ENCODE results near the gene FECH. TPM values are rescaled to one million over a fixed set of nuclear protein-coding genes. Genes with fewer than 3 reads are reported as not detected.

Gene FECH
- total and polyA plus RNA-seq, 10 of the 15 experiments (the other 5 are each of a cell fraction or from before 2014, with no cell fraction given): 9.9 to 50.0 (median 30.1) TPM

DNA sequence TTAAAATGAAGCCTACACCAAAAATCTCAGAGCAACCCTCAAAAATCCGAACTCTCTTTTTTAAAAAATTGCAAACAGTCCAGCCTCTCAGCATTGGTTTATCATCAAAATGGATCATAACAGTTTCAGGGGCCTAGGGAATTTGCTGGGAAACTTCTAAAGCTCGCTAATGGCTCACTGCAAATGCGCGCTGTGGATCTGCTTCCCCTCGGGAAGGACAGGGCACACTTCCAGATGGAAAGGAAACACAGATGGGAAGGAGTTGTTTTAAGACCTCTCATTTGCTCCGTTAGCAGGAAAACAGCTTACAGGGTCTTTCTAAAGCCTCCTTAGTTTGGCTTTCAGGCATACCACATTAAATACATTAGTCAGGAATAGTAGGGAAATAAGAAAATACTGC, 27.2 kb downstream of the FECH start:
- 82% methylated on average over 6 of the region's 6 CpGs for WGBS (ENCODE audit: insufficient coverage, insufficient replicate concordance, low lambda C conversion rate, missing lambda C conversion rate)
- Histone ChIP-seq H3K9me3 (replicated peaks; ENCODE audit: control insufficient read depth, insufficient read depth, low read length) (no peaks in the 10 kb centered on the region), H3K27me3 (replicated peaks in 1 of 2; ENCODE audit: control insufficient read depth in 2 of 2, insufficient read depth in 2 of 2, low read length in 1 of 2) (no peaks in the 10 kb centered on the region), H3K79me2 (ENCODE audit: control insufficient read depth, insufficient read depth, low read length) (no peaks in the 10 kb centered on the region), H3K27ac (ENCODE audit: control insufficient read depth, insufficient read depth) (no peak overlapping the region), H2AFZ (ENCODE audit: control insufficient read depth, low read depth, low read length) (no peak overlapping the region), H3K36me3 (ENCODE audit: control insufficient read depth in 2 of 2, insufficient read depth in 2 of 2, low read length in 1 of 2) (peaks cover 0 to 11% of the 10 kb centered on the region in 2 experiments; a peak in 2 of 4 replicates), H3K4me1 (ENCODE audit: control insufficient read depth, insufficient read depth, low read length) (no peaks in the 10 kb centered on the region), H3K4me2 (ENCODE audit: control insufficient read depth, insufficient read depth) (no peak overlapping the region), H3K9ac (ENCODE audit: control insufficient read depth, insufficient read depth, low read length) (no peak overlapping the region), H3K4me3 (no peak overlapping the region), H4K20me1 (ENCODE audit: control insufficient read depth, insufficient read depth) (no peaks in the 10 kb centered on the region)
- POLR2A ChIA-PET: no interaction called here
- RAD21 ChIA-PET (ENCODE audit: unreplicated experiment): interaction anchor here (0.6 kb wide), 1 partner anchor 753 kb away, joined by 3 read pairs; no protein-coding TSS in a partner anchor
- in situ Hi-C loops (cut with MboI): loop anchor here (5.0 kb wide), 1 partner anchor 687 kb away; no protein-coding TSS in a partner anchor
- DNase-seq (ENCODE audit: low read depth, low spot score): no peak
- SMC1A ChIA-PET (ENCODE audit: uncharacterized antibody, unreplicated experiment): interaction anchor here (0.6 to 1.4 kb wide), 8 partner anchors 11 to 1502 kb away, joined by 3 to 7 read pairs (median 3); no protein-coding TSS in a partner anchor
- no peak for ATAC-seq
- intact Hi-C loops (cut with micrococcal nuclease; ENCODE audit: unreplicated experiment): no loop called here
- FAIRE-seq: no peak
- TF ChIP-seq NBN (IDR thresholded peaks at IDR 0.05): no peak
- no peak for TF ChIP-seq NRF1 (conservative IDR thresholded peaks at IDR 0.05; ENCODE audit: low read depth, low read length)
- no peak for TF ChIP-seq KLF5 (IDR thresholded peaks at IDR 0.05; ENCODE audit: partially characterized antibody)
- TF ChIP-seq, protein P1, sequence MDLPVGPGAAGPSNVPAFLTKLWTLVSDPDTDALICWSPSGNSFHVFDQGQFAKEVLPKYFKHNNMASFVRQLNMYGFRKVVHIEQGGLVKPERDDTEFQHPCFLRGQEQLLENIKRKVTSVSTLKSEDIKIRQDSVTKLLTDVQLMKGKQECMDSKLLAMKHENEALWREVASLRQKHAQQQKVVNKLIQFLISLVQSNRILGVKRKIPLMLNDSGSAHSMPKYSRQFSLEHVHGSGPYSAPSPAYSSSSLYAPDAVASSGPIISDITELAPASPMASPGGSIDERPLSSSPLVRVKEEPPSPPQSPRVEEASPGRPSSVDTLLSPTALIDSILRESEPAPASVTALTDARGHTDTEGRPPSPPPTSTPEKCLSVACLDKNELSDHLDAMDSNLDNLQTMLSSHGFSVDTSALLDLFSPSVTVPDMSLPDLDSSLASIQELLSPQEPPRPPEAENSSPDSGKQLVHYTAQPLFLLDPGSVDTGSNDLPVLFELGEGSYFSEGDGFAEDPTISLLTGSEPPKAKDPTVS (IDR thresholded peaks at IDR 0.05; ENCODE audit: low read depth, low read length): no peak
- no peak for TF ChIP-seq SREBF1 (IDR thresholded peaks at IDR 0.05; ENCODE audit: low read length)
- no peak for TF ChIP-seq FOXM1 (IDR thresholded peaks at IDR 0.05; ENCODE audit: low read depth, low read length)
- TF ChIP-seq, protein P2, sequence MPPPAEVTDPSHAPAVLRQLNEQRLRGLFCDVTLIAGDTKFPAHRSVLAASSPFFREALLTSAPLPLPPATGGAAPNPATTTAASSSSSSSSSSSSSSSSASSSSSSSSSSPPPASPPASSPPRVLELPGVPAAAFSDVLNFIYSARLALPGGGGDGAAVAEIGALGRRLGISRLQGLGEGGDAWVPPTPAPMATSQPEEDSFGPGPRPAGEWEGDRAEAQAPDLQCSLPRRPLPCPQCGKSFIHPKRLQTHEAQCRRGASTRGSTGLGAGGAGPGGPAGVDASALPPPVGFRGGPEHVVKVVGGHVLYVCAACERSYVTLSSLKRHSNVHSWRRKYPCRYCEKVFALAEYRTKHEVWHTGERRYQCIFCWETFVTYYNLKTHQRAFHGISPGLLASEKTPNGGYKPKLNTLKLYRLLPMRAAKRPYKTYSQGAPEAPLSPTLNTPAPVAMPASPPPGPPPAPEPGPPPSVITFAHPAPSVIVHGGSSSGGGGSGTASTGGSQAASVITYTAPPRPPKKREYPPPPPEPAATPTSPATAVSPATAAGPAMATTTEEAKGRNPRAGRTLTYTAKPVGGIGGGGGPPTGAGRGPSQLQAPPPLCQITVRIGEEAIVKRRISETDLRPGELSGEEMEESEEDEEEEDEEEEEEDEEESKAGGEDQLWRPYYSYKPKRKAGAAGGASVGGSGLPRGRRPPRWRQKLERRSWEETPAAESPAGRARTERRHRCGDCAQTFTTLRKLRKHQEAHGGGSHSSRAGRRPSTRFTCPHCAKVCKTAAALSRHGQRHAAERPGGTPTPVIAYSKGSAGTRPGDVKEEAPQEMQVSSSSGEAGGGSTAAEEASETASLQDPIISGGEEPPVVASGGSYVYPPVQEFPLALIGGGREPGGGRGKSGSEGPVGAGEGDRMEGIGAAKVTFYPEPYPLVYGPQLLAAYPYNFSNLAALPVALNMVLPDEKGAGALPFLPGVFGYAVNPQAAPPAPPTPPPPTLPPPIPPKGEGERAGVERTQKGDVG (CRISPR knock-in tag; IDR thresholded peaks at IDR 0.05): no peak
- TF ChIP-seq NFIC (IDR thresholded peaks at IDR 0.05; ENCODE audit: low read depth, low read length): no peak
- BruUV-seq (replicated peaks): no TSS peak
- CTCF ChIA-PET: interaction anchor here (0.6 to 6.9 kb wide), 9 partner anchors 10 to 1261 kb away, joined by 3 to 54 read pairs (median 5); no protein-coding TSS in a partner anchor

Data from GM12878 (cell line).